GM12892 (cell line): ENCODE results near the gene ZNF438.
A peak's percentile ranks its signal among the peaks of the same experiment; 100 is the strongest.
"Not testable (repeated sequence)": the region's sequence is repeated elsewhere in the genome, so short reads cannot be mapped to it uniquely, and the experiment has no call there.

Source experiments
- DNase-seq: peaks from one replicate; pipeline ENCODE4 v3.0.0; 2011; ENCODE audit not compliant: insufficient read length
- FAIRE-seq: peaks from 2 replicates; lab custom pipeline; 2011; peaks lifted over from hg19 to GRCh38; lab: Jason Lieb, UNC
- POLR2A ChIP-seq: IDR thresholded peaks from 2 replicates; pipeline ENCODE4 v1.6.1; 2011; ENCODE audit warnings: low read depth, low read length, control low read depth
- POLR2AphosphoS5 ChIP-seq: IDR thresholded peaks from 2 replicates; pipeline ENCODE4 v1.6.1; 2011; ENCODE audit warnings: low read depth, low read length, control low read depth
- TAF1 ChIP-seq: IDR thresholded peaks from 2 replicates; pipeline ENCODE4 v1.6.1; 2011; ENCODE audit warnings: low read depth, mild to moderate bottlenecking, control low read depth, low read length, borderline replicate concordance

ZNF438 gene

GRCh38 chr10:31036209-31036608, 4.5 kb upstream of the ZNF438 start:
- TF ChIP-seq TAF1, result no peak
- TF ChIP-seq POLR2A, result no peak
- TF ChIP-seq POLR2AphosphoS5, result no peak
- DNase-seq (no peak), FAIRE-seq (no peak)

GRCh38 chr10:31035266-31035798, 3.7 kb upstream of the ZNF438 start:
- DNase-seq (no peak), FAIRE-seq (no peak)
- TF ChIP-seq POLR2AphosphoS5 (no peak), TAF1 (no peak)

GRCh38 chr10:31034098-31034909, 2.6 kb upstream of the ZNF438 start:
- DNase-seq (no peak), FAIRE-seq (no peak)
- no peak for TF ChIP-seq TAF1
- no peak for TF ChIP-seq POLR2A

- DNase-seq (no peak), FAIRE-seq (no peak)
- no peak for TF ChIP-seq POLR2AphosphoS5
Observed at GRCh38 chr10:31033147-31033546, 1.5 kb upstream of the ZNF438 start.

GRCh38 chr10:31032258-31033132, 830 bp upstream of the ZNF438 start:
- FAIRE-seq (peak; percentile 87), DNase-seq (peak; percentile 74)
- TF ChIP-seq POLR2A (peak; percentile 14; the same call in 1 of the 2 replicates), TAF1 (no peak), POLR2AphosphoS5 (peak; percentile 51; the same call in 1 of the 2 replicates)

GRCh38 chr10:31031205-31031557, 484 bp downstream of the ZNF438 start:
- FAIRE-seq (no peak), DNase-seq (no peak)
- TF ChIP-seq POLR2A (no peak), TAF1 (no peak), POLR2AphosphoS5 (no peak)

- TF ChIP-seq TAF1, result no peak
- TF ChIP-seq POLR2A, result no peak
- no peak for TF ChIP-seq POLR2AphosphoS5
- DNase-seq, result no peak
- FAIRE-seq, result no peak
Observed at GRCh38 chr10:31030800-31031199, 865 bp downstream of the ZNF438 start.

- FAIRE-seq (no peak), DNase-seq (no peak)
- no peak for TF ChIP-seq POLR2AphosphoS5
Observed at GRCh38 chr10:31030260-31030659, 1.4 kb downstream of the ZNF438 start.

- no peak for TF ChIP-seq POLR2A
- no peak for TF ChIP-seq POLR2AphosphoS5
- TF ChIP-seq TAF1, result no peak
- DNase-seq (no peak), FAIRE-seq (no peak)
Observed at GRCh38 chr10:31028081-31028480, 3.6 kb downstream of the ZNF438 start.

GRCh38 chr10:31026279-31026678, 5.4 kb downstream of the ZNF438 start:
- DNase-seq, FAIRE-seq: not testable (repeated sequence)

GRCh38 chr10:31025142-31025541, 6.5 kb downstream of the ZNF438 start:
- FAIRE-seq, result peak; percentile 24

GRCh38 chr10:31023558-31023957, 8.1 kb downstream of the ZNF438 start:
- no peak for DNase-seq
- no peak for FAIRE-seq
- TF ChIP-seq POLR2AphosphoS5 (no peak), POLR2A (no peak), TAF1 (no peak)

More at GRCh38 chr10:31025142-31025541, 6.5 kb downstream of the ZNF438 start:
- TF ChIP-seq POLR2AphosphoS5, result no peak
- DNase-seq, result no peak
